ENCODE measurements around the gene VPS37C. TPM values are rescaled to one million over a fixed set of nuclear protein-coding genes. Genes with fewer than 3 reads are reported as not detected.

Gene VPS37C
- total and polyA plus RNA-seq, 9 of the 15 experiments (the other 6 are each of a cell fraction or from before 2014, with no cell fraction given), result 0.62 to 29.8 (median 11.5) TPM

- Histone ChIP-seq H3K9ac (ENCODE audit: insufficient read depth in 1 of 2, low read depth in 2 of 2, low read length in 2 of 2) (no peak overlapping the region), H3K27ac (ENCODE audit: extremely low read depth, low read depth, low read length) (no peak overlapping the region), H3K79me2 (ENCODE audit: control insufficient read depth, insufficient read depth, low read length) (no peaks in the 10 kb centered on the region), H3K4me3 (no peak overlapping the region), H3K4me2 (ENCODE audit: insufficient read depth, low read length) (no peak overlapping the region), H3K9me1 (ENCODE audit: control insufficient read depth, insufficient read depth, low read length) (no peaks in the 10 kb centered on the region), H3K9me3 (replicated peaks; ENCODE audit: control insufficient read depth, insufficient read depth, low read depth, low read length) (peaks cover 5% of the 10 kb centered on the region; the same call in 1 of the 2 replicates), H2AFZ (ENCODE audit: low read depth, low read length) (no peak overlapping the region), H4K20me1 (replicated peaks; ENCODE audit: control insufficient read depth, insufficient read depth, low read length) (no peaks in the 10 kb centered on the region), H3K36me3 (ENCODE audit: control insufficient read depth, insufficient read depth, low read length) (no peaks in the 10 kb centered on the region), H3K4me1 (replicated peaks in 1 of 2; ENCODE audit: control insufficient read depth in 2 of 2, insufficient read depth in 2 of 2, low read length in 2 of 2) (peaks cover 15 to 21% of the 10 kb centered on the region in 2 experiments; a peak in 4 of 5 replicates), H3K27me3 (ENCODE audit: control insufficient read depth in 2 of 2, insufficient read depth in 2 of 2, low read length in 2 of 2) (peaks cover 2 to 8% of the 10 kb centered on the region in 2 experiments; a peak in 4 of 5 replicates)
- no peak for DNase-seq (ENCODE audit: extremely low read depth in 1 of 4, low spot score in 3 of 4)
- 0 out of 3 replicates have a peak, but pooled peaks have one; percentile 7 for ATAC-seq
- ChIA-PET POLR2A (interaction anchor here (1.3 kb wide), 1 partner anchor 10 kb away, joined by 3 read pairs; no protein-coding TSS in a partner anchor), CTCF (ENCODE audit: low intra/inter-chr PET ratio) (no interaction called here)
- 46% methylated on average over 1 of the region's 1 CpG for WGBS (ENCODE audit: insufficient coverage, low coverage, missing lambda C conversion rate)
- BruUV-seq (replicated peaks), result no TSS peak
- peak; percentile 32 for FAIRE-seq
- intact Hi-C loops (cut with micrococcal nuclease) (no loop called here), in situ Hi-C loops (cut with MboI) (no loop called here)
- TF ChIP-seq, protein P1, sequence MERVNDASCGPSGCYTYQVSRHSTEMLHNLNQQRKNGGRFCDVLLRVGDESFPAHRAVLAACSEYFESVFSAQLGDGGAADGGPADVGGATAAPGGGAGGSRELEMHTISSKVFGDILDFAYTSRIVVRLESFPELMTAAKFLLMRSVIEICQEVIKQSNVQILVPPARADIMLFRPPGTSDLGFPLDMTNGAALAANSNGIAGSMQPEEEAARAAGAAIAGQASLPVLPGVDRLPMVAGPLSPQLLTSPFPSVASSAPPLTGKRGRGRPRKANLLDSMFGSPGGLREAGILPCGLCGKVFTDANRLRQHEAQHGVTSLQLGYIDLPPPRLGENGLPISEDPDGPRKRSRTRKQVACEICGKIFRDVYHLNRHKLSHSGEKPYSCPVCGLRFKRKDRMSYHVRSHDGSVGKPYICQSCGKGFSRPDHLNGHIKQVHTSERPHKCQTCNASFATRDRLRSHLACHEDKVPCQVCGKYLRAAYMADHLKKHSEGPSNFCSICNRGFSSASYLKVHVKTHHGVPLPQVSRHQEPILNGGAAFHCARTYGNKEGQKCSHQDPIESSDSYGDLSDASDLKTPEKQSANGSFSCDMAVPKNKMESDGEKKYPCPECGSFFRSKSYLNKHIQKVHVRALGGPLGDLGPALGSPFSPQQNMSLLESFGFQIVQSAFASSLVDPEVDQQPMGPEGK (CRISPR knock-in tag; IDR thresholded peaks at IDR 0.05; ENCODE audit: borderline replicate concordance), result no peak
- TF ChIP-seq ILK (tag; IDR thresholded peaks at IDR 0.05; ENCODE audit: borderline replicate concordance, low read depth) (no peak), HCFC1 (IDR thresholded peaks at IDR 0.05; ENCODE audit: low read depth, low read length) (peak; percentile 59), FOXK1 (CRISPR knock-in tag; IDR thresholded peaks at IDR 0.05; ENCODE audit: borderline replicate concordance) (no peak), ERF (CRISPR knock-in tag; IDR thresholded peaks at IDR 0.05) (no peak), CBFA2T3 (IDR thresholded peaks at IDR 0.05) (peak; percentile 61), SRF (CRISPR knock-in tag; IDR thresholded peaks at IDR 0.05) (0 out of 4 replicates have a peak, but pooled peaks of 1 of the 2 experiments have one; percentile 48), KDM1A (IDR thresholded peaks at IDR 0.05) (peak in 1 of 2 experiments; percentile 13; a peak in 1 of 4 replicates), CGGBP1 (CRISPR knock-in tag; IDR thresholded peaks at IDR 0.05) (no peak), TFAM (CRISPR knock-in tag; conservative IDR thresholded peaks at IDR 0.05) (no peak), RBM25 (IDR thresholded peaks at IDR 0.05; ENCODE audit: low read depth, low read length, severe bottlenecking) (peak; percentile 89), HDAC2 (IDR thresholded peaks at IDR 0.05) (no peak), DLX4 (CRISPR knock-in tag; IDR thresholded peaks at IDR 0.05) (no peak), ZNF143 (CRISPR knock-in tag; IDR thresholded peaks at IDR 0.05) (peak; percentile 66; the same call in 1 of the 2 replicates), ATF7 (IDR thresholded peaks at IDR 0.05) (no peak), ZNF717 (CRISPR knock-in tag; IDR thresholded peaks at IDR 0.05) (no peak), NBN (IDR thresholded peaks at IDR 0.05; ENCODE audit: low read depth) (no peak), NONO (IDR thresholded peaks at IDR 0.05; ENCODE audit: low read depth in 2 of 2, low read length in 1 of 2) (no peak), NR2C1 (IDR thresholded peaks at IDR 0.05) (peak; percentile 54), NR2C1 (tag; IDR thresholded peaks at IDR 0.05) (0 out of 2 replicates have a peak, but pooled peaks have one; percentile 17), CHD2 (IDR thresholded peaks at IDR 0.05; ENCODE audit: low read depth, low read length) (no peak)
Observed at GRCh38 chr11:61168800-61169199, 7.6 kb upstream of the VPS37C start.
